NCI-H2171 (cell line): Measurements from ENCODE around the gene ATOH1.

Source experiments
- DNase-seq: peaks from one replicate; lab custom pipeline; 2025; lab: John Stamatoyannopoulos, UW

The ATOH1 gene

GRCh38 chr4:93834249-93835066 is 5.9 kb downstream of the ATOH1 start:
- DNase-seq, result no peak

DNA sequence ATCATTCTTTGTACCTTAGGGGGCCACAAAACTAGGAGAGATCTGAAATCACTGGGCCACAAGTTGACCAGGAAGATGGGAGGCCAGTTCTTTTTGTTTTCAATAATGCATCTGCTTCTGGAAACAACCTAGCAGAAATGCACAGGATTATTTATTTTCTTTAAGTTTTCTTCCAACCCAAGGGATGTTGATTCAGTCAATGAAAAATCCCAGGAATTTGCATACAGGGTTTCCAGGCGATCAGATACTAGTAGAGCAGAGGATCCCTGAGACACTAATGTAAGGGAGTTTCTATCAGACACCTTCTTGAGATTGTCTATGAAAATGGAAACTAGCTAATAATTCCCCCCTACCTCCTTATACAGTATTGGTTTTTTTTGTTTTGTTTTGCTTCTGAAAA is 7.4 kb downstream of the ATOH1 start:
- DNase-seq, result no peak

DNA sequence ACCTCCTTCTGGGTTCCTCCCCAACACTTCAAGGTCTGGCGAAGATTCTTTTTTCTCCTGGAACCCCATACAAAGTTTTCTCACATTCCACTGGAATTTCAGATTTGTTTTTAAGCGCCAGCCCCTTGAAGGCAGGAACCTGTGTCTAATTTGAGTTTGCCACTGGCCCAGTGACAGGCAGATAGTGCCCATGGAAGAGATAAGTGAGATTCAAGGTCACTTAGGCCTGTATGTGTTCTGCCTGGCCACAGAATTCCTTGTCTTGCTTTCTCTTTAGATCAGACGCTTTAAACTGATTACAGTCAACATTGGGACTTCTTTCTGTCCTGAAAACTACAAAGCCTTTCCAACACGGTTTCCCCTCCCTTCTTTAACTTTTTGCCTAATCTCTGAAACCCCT is 11.2 kb downstream of the ATOH1 start:
- no peak for DNase-seq

GRCh38 chr4:93841803-93842345 is 13.3 kb downstream of the ATOH1 start:
- no peak for DNase-seq

DNA sequence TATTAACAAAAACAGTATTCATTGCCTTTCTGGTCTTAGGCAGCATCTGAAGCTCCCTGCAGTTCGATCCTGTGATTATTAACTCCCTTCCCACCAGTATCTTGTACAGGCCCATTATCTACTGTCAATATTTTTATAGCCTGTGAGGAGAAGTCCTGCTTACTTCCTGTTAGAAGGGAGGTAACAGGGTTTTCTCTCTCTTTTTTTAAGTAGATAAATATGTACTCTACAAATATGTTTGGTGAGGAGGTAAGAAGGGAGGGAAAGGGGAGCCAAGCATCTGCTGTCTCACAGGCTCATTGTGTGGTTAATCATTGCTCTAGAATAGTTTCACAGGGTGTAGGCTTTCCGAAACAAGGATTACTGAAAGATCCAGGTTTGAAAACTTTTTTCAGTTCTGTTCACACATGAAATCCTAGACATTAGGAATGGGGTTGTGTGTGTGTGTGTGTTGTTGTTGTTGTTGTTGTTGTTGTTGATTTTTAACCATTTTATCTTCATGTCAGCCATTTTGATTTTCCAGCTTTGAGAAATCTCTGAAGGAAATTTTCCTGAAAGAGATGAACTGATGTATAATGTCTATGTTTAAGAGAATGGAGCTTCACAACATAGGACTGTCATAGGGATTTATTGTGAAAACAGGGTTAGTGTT is 14.2 kb downstream of the ATOH1 start:
- no peak for DNase-seq

DNA sequence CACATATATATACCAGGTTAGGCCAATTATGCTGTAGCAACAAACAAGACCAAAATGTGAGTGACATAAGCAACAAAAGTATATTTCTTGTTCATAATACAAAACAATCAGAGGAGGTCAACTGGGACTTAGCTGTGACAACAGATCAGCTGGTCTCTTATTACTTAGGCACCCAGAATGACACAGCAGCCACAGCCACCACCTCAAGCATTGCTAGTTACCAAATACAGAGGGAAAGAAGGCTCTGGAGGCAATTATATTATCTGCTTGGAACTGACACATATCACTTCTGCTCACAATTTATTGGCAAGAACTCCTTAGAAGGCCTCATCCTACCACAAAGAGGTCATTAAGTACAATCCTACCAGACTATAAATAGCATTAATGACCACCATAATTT is 15.2 kb downstream of the ATOH1 start:
- DNase-seq, result no peak

- DNase-seq, result no peak
These were observed 24.1 kb downstream of the ATOH1 start for GRCh38 chr4:93852680-93853079.

GRCh38 chr4:93855926-93856325 is 27.4 kb downstream of the ATOH1 start:
- DNase-seq, result no peak

- DNase-seq, result no peak
These were observed 37.1 kb downstream of the ATOH1 start for GRCh38 chr4:93865650-93866049.

DNA sequence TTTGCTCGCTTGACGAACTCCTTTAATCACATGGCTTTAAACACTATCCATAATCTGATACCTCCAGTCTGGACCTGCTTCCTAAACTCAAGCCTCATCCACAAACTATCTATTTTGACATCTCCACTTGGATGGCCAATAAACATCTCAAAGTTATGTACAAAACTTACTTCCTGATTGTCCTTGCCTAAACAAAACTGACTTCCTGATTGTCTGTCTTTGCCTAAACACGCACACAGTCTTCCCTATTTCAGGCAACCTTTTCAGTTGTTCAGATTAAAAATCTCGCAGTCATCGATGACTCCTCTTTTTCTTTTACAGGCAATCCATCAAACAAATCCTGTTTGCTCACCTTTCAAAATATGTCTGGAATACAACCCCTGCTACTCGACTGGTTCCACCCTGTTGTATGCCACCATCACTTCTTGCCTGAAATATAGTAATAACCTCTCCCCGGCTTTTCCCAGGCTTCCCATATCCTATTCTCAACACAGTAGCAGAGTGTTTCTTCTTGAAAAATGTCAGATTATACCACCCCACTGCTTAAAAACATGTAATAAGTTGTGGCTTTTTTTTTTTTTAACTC is 39.0 kb downstream of the ATOH1 start:
- no peak for DNase-seq

- DNase-seq, result no peak
These were observed 42.4 kb downstream of the ATOH1 start for GRCh38 chr4:93870876-93871458.

DNA sequence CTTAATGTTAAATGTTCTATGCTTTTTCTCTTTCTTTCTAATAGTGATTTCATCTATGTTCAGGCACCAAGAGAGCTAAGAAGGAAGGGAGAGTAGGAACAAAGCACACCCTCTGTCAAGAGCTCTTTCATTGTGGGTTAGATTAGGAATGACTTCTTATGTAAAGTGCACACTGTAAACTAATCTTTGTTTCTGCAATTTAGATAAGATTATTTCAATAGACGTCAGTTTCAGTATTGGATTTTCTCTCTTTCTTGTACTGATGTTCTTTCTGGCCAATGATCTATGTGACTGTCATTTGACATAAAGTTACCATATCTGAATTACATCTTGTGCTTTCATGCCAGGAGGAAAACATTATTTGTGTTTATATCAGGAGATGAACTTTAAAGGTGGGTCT is 48.2 kb downstream of the ATOH1 start:
- no peak for DNase-seq

GRCh38 chr4:93878566-93878965 is 50.0 kb downstream of the ATOH1 start:
- DNase-seq, result no peak

- DNase-seq, result no peak
These were observed 51.4 kb downstream of the ATOH1 start for GRCh38 chr4:93879919-93880318.
